HepG2 (cell line): ENCODE data around the gene HOXA7. TPM values are rescaled to one million over a fixed set of nuclear protein-coding genes. Genes with fewer than 3 reads are reported as not detected.

ENCODE experiments used
- ATAC-seq: fragments of 200-7000 bp; cut with Tn5 transposase; 3 replicates; pipeline ENCODE4 v1.9.1; 2020; ENCODE audit warnings: mild to moderate bottlenecking, moderate library complexity
- Bru-seq: library from RNA; stranded (reverse); fragments of 400-500 nt; gene quantifications from one replicate; lab custom pipeline; 2021; lab: Mats Ljungman, UMichigan
- BruChase-seq, 2 experiments: library from RNA; stranded (reverse); fragments of 400-500 nt; gene quantifications; one replicate each; lab custom pipeline; 2021; lab: Mats Ljungman, UMichigan
- BruUV-seq: library from RNA; stranded (reverse); fragments of 400-500 nt; replicated peaks from 2 replicates; lab custom pipeline; 2021; lab: Mats Ljungman, UMichigan
- CTCF ChIA-PET: fragments of 300-600 bp; formaldehyde crosslinking; extraction: SDS; loops from one replicate; lab custom pipeline; 2021; ENCODE audit warnings: low total read pairs, inconsistent platforms, low intra/inter-chr PET ratio; lab: Yijun Ruan, JAX
- POLR2A ChIA-PET: fragments of 350-600 bp; sonication (Branson Sonifier 250); formaldehyde crosslinking; loops from one replicate; lab custom pipeline; 2020; ENCODE audit warnings: antibody characterized with exemption, inconsistent platforms; lab: Yijun Ruan, JAX
- DNase-seq: peaks from one replicate; pipeline ENCODE4 v3.0.0-alpha.2; 2015; ENCODE audit warnings: low spot score
- FAIRE-seq: peaks from 3 replicates; lab custom pipeline; 2011; peaks lifted over from hg19 to GRCh38; lab: Jason Lieb, UNC
- H2AFZ ChIP-seq: one replicate; pipeline ENCODE4 v1.6.1; 2011; ENCODE audit warnings: low read length, inconsistent platforms
- H3K27ac ChIP-seq: fragments of 300-600 bp; 3 replicates; pipeline ENCODE4 v1.8.0; 2011; ENCODE audit warnings: mixed run types, mild to moderate bottlenecking, mixed read lengths, low read length, inconsistent platforms; ENCODE audit not compliant: insufficient read depth; ENCODE audit errors: extremely low read length
- H3K27me3 ChIP-seq, 2 experiments: fragments of 200-600 bp in 1 of 2; 2 replicates in 1 of 2; 3 replicates in 1 of 2; pipeline versions ENCODE4 v1.6.0 to v1.8.0; 2011; ENCODE audit warnings: low read length in 2 of 2, mild to moderate bottlenecking in 2 of 2, moderate library complexity in 2 of 2, inconsistent platforms in 1 of 2; ENCODE audit not compliant: insufficient read depth in 2 of 2, control insufficient read depth in 1 of 2
- H3K36me3 ChIP-seq, 2 experiments: fragments of 200-600 bp in 1 of 2; replicated peaks in 1 of 2; 2 replicates in 1 of 2; 3 replicates in 1 of 2; pipeline versions ENCODE4 v1.5.1 to v1.8.0; 2011; ENCODE audit warnings: low read length in 2 of 2, inconsistent platforms in 1 of 2; ENCODE audit not compliant: insufficient read depth in 2 of 2, control insufficient read depth in 1 of 2
- H3K4me1 ChIP-seq: 2 replicates; pipeline ENCODE4 v1.5.1; 2012; ENCODE audit warnings: low read length, inconsistent platforms; ENCODE audit not compliant: insufficient read depth
- H3K4me2 ChIP-seq: 2 replicates; pipeline ENCODE4 v1.6.0; 2011; ENCODE audit warnings: low read depth, low read length, inconsistent platforms
- H3K4me3 ChIP-seq, 3 experiments: fragments of 200-600 bp in 1 of 3; sonication (generic), shearing (Covaris generic) in 1 of 3; replicated peaks in 1 of 3; 2 replicates each; pipeline ENCODE4 v1.5.1; 2011 to 2016; ENCODE audit warnings: low read length in 3 of 3, inconsistent platforms in 2 of 3, low read depth in 2 of 3, mild to moderate bottlenecking in 2 of 3, control low read depth in 1 of 3, mixed read lengths in 1 of 3; ENCODE audit not compliant: insufficient read depth in 1 of 3
- H3K79me2 ChIP-seq: one replicate; pipeline ENCODE4 v1.6.1; 2011; ENCODE audit warnings: low read length, inconsistent platforms; ENCODE audit not compliant: insufficient read depth
- H3K9ac ChIP-seq: 2 replicates; pipeline ENCODE4 v1.6.0; 2011; ENCODE audit warnings: mild to moderate bottlenecking, low read depth, low read length, inconsistent platforms; ENCODE audit not compliant: insufficient read depth
- H3K9me3 ChIP-seq: 2 replicates; pipeline ENCODE4 v1.5.1; 2012; ENCODE audit warnings: mild to moderate bottlenecking, low read length
- H4K20me1 ChIP-seq: 2 replicates; pipeline ENCODE4 v1.6.0; 2011; ENCODE audit warnings: inconsistent platforms, mild to moderate bottlenecking, low read length, moderate library complexity; ENCODE audit not compliant: insufficient read depth
- CEBPG ChIP-seq: IDR thresholded peaks from 2 replicates; pipeline ENCODE4 v1.6.1; 2016
- MAF1 ChIP-seq: sonication (generic); formaldehyde crosslinking; IDR thresholded peaks from 2 replicates; pipeline ENCODE4 v1.5.0; 2020; ENCODE audit warnings: missing genetic modification reagents, borderline replicate concordance
- MTF1 ChIP-seq: sonication (generic); formaldehyde crosslinking; IDR thresholded peaks from 2 replicates; pipeline ENCODE4 v1.5.0; 2020; ENCODE audit warnings: missing genetic modification reagents
- RAD51 ChIP-seq: fragments of 450-650 bp; IDR thresholded peaks from 2 replicates; pipeline ENCODE4 v1.6.1; 2016; ENCODE audit warnings: borderline replicate concordance
- SMAD3 ChIP-seq: sonication (generic); formaldehyde crosslinking; IDR thresholded peaks from 2 replicates; pipeline ENCODE4 v1.4.0; 2020; ENCODE audit warnings: missing genetic modification reagents
- ZNF768 ChIP-seq: sonication (generic); formaldehyde crosslinking; IDR thresholded peaks from 2 replicates; pipeline ENCODE4 v1.4.0; 2020; ENCODE audit warnings: missing genetic modification reagents
- WGBS: methylation state at CpG from one replicate; pipeline ENCODE4 v1.1.6; 2017; ENCODE audit warnings: low lambda C conversion rate; 5-methylcytosine and 5-hydroxymethylcytosine counted together
- in situ Hi-C: cut with HindIII; loops from 2 replicates; pipeline ENCODE4 v1.10.0; 2017; ENCODE audit warnings: low pct_unique_long_range_greater_than_20kb; ENCODE audit not compliant: extremely low pct_ligation_motif_present
- intact Hi-C: fragments of 100-400 bp; cut with micrococcal nuclease; formaldehyde crosslinking; loops from one replicate; pipeline ENCODE4 v1.10.0; 2022; ENCODE audit not compliant: unreplicated experiment
- long read RNA-seq, 2 experiments: library from RNA in 1 of 2; library from polyadenylated mRNA in 1 of 2; stranded (forward) in 1 of 2; unstranded in 1 of 2; transcript quantifications; one replicate each; pipeline ENCODE4 v2.0.0, GENCODE V29; 2019 to 2022
- polyA minus RNA-seq, 3 experiments: library from RNA; depleted of rRNA, polyadenylated mRNA; stranded (reverse); fragments of >200 nt; gene quantifications; 2 replicates each; pipeline ENCODE4 v1.2.3, GENCODE V29; 2011; ENCODE audit warnings: low replicate concordance in 1 of 3
- polyA plus RNA-seq, 8 experiments: library from polyadenylated mRNA; depleted of rRNA in 3 of 8; stranded (reverse) in 7 of 8; unstranded in 1 of 8; fragments of >200 nt; fragmentation: Illumina TruSeq in 4 of 8; extraction: Trizol in 4 of 8; gene quantifications; 2 replicates each; pipeline versions ENCODE4 v1.2.1 to v1.2.3, GENCODE V29; 2011 to 2016; ENCODE audit warnings: low read depth in 4 of 8, missing spikeins in 1 of 8, mixed read lengths in 1 of 8; ENCODE audit not compliant: insufficient read depth in 1 of 8
- total RNA-seq, 5 experiments: library from RNA; depleted of rRNA; stranded (reverse); fragments of >200 nt; fragmentation: Illumina TruSeq; extraction: Trizol; gene quantifications; 2 replicates each; pipeline ENCODE4 v1.2.3, GENCODE V29; 2016; ENCODE audit warnings: low read depth in 1 of 5
- TF ChIP-seq, protein P1 (sequence below), 2 experiments: sonication (generic) in 1 of 2; formaldehyde crosslinking in 1 of 2; IDR thresholded peaks; 2 replicates each; pipeline versions ENCODE4 v1.5.1 to v1.6.1; 2011 to 2020; ENCODE audit warnings: borderline replicate concordance in 1 of 2, low read depth in 1 of 2, low read length in 1 of 2, mild to moderate bottlenecking in 1 of 2, missing genetic modification reagents in 1 of 2, moderate library complexity in 1 of 2
- TF ChIP-seq, protein P2 (sequence below): sonication (generic); formaldehyde crosslinking; IDR thresholded peaks from 2 replicates; pipeline ENCODE4 v1.4.0; 2020; ENCODE audit warnings: missing genetic modification reagents
- TF ChIP-seq, protein P3 (sequence below): sonication (generic); formaldehyde crosslinking; IDR thresholded peaks from 2 replicates; pipeline ENCODE4 v1.5.1; 2020; ENCODE audit warnings: mild to moderate bottlenecking, missing genetic modification reagents, moderate library complexity

HOXA7 gene
- not detected in 2 replicates for total RNA-seq (2016; rRNA removed; fragmentation: Illumina TruSeq; extraction: Trizol)
- total RNA-seq (2016; cell fraction: cytosol; rRNA removed; fragmentation: Illumina TruSeq; extraction: Trizol; ENCODE audit: low read depth) = not detected in 2 replicates
- not detected in 2 replicates for total RNA-seq (2016; cell fraction: insoluble cytoplasmic fraction; rRNA removed; fragmentation: Illumina TruSeq; extraction: Trizol)
- 0.07 and 0.15 TPM in 2 replicates for total RNA-seq (2016; cell fraction: membrane; rRNA removed; fragmentation: Illumina TruSeq; extraction: Trizol)
- not detected in 2 replicates for total RNA-seq (2016; cell fraction: nucleus; rRNA removed; fragmentation: Illumina TruSeq; extraction: Trizol)
- 0.05 and 0.10 TPM in 2 replicates for polyA plus RNA-seq (2011; rRNA removed)
- polyA plus RNA-seq (2011; cell fraction: cytosol; rRNA removed) = 0.07 and 0.13 TPM in 2 replicates
- 0.08 TPM in 1 of 2 replicates, not detected in the other for polyA plus RNA-seq (2011; cell fraction: nucleus; rRNA removed)
- polyA plus RNA-seq (2012) = 0.32 TPM in 1 of 2 replicates, not detected in the other
- polyA plus RNA-seq (2016; cell fraction: cytosol; fragmentation: Illumina TruSeq; extraction: Trizol; ENCODE audit: low read depth) = 0.10 TPM in 1 of 2 replicates, not detected in the other
- 0.22 and 0.31 TPM in 2 replicates for polyA plus RNA-seq (2016; cell fraction: insoluble cytoplasmic fraction; fragmentation: Illumina TruSeq; extraction: Trizol; ENCODE audit: low read depth)
- 0.26 and 0.30 TPM in 2 replicates for polyA plus RNA-seq (2016; cell fraction: membrane; fragmentation: Illumina TruSeq; extraction: Trizol; ENCODE audit: low read depth)
- not detected in 2 replicates for polyA plus RNA-seq (2016; cell fraction: nucleus; fragmentation: Illumina TruSeq; extraction: Trizol; ENCODE audit: insufficient read depth, low read depth)
- polyA minus RNA-seq (2011; rRNA and poly(A)+ RNA removed; ENCODE audit: low replicate concordance) = 0.08 and 3.8 TPM in 2 replicates
- 0.30 and 1.1 TPM in 2 replicates for polyA minus RNA-seq (2011; cell fraction: cytosol; rRNA and poly(A)+ RNA removed)
- not detected in 2 replicates for polyA minus RNA-seq (2011; cell fraction: nucleus; rRNA and poly(A)+ RNA removed)
- percentile 15 among the genes with signal in this experiment for Bru-seq, nascent RNA
- percentile 31 among the genes with signal in this experiment for BruChase-seq, experiment 1, labeled RNA remaining after a 6-hour chase
- BruChase-seq, experiment 2, labeled RNA remaining after a 2-hour chase = percentile 30 among the genes with signal in this experiment
- long read RNA-seq, experiment 1 = 0 reads
- long read RNA-seq, experiment 2, partial matches to known transcripts = 0 of 1 reads
- long read RNA-seq, experiment 2, other reads (novel, unspliced or antisense) = 0 of 1 reads

DNA sequence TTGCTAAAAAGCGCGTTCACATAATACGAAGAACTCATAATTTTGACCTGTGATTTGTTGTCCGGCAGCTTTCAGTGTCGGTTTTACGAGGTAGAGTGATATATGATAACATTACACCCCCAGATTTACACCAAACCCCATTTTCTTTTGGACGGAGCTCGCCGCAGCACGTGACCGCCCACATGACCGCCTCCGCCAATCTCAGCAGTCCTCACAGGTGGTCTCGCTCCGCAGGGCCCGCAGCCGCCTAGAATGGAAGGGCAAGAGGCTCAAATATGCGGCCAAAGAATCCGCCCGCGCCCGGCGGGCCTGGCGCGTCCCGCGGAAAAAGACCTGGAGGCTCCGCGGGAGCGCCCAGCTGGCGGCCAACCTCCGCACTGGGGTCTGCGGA is at the start of gene HOXA7:
Gene HOXA7, minus strand, starts transcription at position 168 of the 391 bp plus-strand sequence. Its CDS starts 130 bp downstream, at position 38.
- intact Hi-C loops = no loop called here
- Histone ChIP-seq H3K9ac (no peak within 1 kb of the TSS), H3K36me3 (no peaks in the 10 kb centered on the region), H3K9me3 (no peaks in the 10 kb centered on the region), H3K4me2 (peak within 1 kb of the TSS; percentile 60), H3K27me3 (peaks cover 6 to 56% of the 10 kb centered on the region in 2 experiments), H3K4me1 (peaks cover 28% of the 10 kb centered on the region), H4K20me1 (no peaks in the 10 kb centered on the region), H3K27ac (no peak within 1 kb of the TSS), H3K4me3 (peak within 1 kb of the TSS; percentile 40 to 48 (median 42); a peak in 5 of 6 replicates), H3K79me2 (no peaks in the 10 kb centered on the region), H2AFZ (no peak within 1 kb of the TSS)
- BruUV-seq = no TSS peak
- FAIRE-seq = no peak
- DNase-seq = no peak
- no peak for ATAC-seq
- ChIA-PET CTCF (no interaction called here), POLR2A (interaction anchor here (0.6 kb wide), 1 partner anchor 35 kb away, joined by 3 read pairs; no protein-coding TSS in a partner anchor)
- in situ Hi-C loops = loop anchor here (5.0 to 25.0 kb wide), 2 partner anchors 789 to 1069 kb away; no protein-coding TSS in a partner anchor
- WGBS = 46% methylated on average over 15 of the region's 33 CpGs
- peak; percentile 47; the same call in 1 of the 2 replicates for TF ChIP-seq RAD51
- TF ChIP-seq MTF1 (CRISPR knock-in tag) = no peak
- TF ChIP-seq, protein P1, sequence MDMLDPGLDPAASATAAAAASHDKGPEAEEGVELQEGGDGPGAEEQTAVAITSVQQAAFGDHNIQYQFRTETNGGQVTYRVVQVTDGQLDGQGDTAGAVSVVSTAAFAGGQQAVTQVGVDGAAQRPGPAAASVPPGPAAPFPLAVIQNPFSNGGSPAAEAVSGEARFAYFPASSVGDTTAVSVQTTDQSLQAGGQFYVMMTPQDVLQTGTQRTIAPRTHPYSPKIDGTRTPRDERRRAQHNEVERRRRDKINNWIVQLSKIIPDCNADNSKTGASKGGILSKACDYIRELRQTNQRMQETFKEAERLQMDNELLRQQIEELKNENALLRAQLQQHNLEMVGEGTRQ (IDR thresholded peaks at IDR 0.05; ENCODE audit: low read depth, low read length) = peak; percentile 87
- TF ChIP-seq, protein P1 (CRISPR knock-in tag; IDR thresholded peaks at IDR 0.05; ENCODE audit: borderline replicate concordance) = peak; percentile 74; the same call in 1 of the 2 replicates
- no peak for TF ChIP-seq ZNF768 (CRISPR knock-in tag)
- TF ChIP-seq, protein P2, sequence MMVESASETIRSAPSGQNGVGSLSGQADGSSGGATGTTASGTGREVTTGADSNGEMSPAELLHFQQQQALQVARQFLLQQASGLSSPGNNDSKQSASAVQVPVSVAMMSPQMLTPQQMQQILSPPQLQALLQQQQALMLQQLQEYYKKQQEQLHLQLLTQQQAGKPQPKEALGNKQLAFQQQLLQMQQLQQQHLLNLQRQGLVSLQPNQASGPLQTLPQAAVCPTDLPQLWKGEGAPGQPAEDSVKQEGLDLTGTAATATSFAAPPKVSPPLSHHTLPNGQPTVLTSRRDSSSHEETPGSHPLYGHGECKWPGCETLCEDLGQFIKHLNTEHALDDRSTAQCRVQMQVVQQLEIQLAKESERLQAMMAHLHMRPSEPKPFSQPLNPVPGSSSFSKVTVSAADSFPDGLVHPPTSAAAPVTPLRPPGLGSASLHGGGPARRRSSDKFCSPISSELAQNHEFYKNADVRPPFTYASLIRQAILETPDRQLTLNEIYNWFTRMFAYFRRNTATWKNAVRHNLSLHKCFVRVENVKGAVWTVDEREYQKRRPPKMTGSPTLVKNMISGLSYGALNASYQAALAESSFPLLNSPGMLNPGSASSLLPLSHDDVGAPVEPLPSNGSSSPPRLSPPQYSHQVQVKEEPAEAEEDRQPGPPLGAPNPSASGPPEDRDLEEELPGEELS (CRISPR knock-in tag) = no peak
- TF ChIP-seq SMAD3 (CRISPR knock-in tag) = no peak
- no peak for TF ChIP-seq CEBPG (CRISPR knock-in tag)
- TF ChIP-seq, protein P3, sequence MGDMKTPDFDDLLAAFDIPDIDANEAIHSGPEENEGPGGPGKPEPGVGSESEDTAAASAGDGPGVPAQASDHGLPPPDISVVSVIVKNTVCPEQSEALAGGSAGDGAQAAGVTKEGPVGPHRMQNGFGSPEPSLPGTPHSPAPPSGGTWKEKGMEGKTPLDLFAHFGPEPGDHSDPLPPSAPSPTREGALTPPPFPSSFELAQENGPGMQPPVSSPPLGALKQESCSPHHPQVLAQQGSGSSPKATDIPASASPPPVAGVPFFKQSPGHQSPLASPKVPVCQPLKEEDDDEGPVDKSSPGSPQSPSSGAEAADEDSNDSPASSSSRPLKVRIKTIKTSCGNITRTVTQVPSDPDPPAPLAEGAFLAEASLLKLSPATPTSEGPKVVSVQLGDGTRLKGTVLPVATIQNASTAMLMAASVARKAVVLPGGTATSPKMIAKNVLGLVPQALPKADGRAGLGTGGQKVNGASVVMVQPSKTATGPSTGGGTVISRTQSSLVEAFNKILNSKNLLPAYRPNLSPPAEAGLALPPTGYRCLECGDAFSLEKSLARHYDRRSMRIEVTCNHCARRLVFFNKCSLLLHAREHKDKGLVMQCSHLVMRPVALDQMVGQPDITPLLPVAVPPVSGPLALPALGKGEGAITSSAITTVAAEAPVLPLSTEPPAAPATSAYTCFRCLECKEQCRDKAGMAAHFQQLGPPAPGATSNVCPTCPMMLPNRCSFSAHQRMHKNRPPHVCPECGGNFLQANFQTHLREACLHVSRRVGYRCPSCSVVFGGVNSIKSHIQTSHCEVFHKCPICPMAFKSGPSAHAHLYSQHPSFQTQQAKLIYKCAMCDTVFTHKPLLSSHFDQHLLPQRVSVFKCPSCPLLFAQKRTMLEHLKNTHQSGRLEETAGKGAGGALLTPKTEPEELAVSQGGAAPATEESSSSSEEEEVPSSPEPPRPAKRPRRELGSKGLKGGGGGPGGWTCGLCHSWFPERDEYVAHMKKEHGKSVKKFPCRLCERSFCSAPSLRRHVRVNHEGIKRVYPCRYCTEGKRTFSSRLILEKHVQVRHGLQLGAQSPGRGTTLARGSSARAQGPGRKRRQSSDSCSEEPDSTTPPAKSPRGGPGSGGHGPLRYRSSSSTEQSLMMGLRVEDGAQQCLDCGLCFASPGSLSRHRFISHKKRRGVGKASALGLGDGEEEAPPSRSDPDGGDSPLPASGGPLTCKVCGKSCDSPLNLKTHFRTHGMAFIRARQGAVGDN (CRISPR knock-in tag) = peak; percentile 12; the same call in 1 of the 2 replicates
- TF ChIP-seq MAF1 (CRISPR knock-in tag) = no peak
